HG03135 (cell line): ENCODE measurements around the gene SMC6.

Source experiments
- ATAC-seq: cut with Tn5 transposase; IDR thresholded peaks from one replicate; pipeline ENCODE4 v1.9.1; 2021; ENCODE audit warnings: mild to moderate bottlenecking, moderate library complexity; ENCODE audit not compliant: unreplicated experiment

Gene SMC6

GRCh38 chr2:17763641-17764333, 10.2 kb upstream of the SMC6 start:
- no peak for ATAC-seq

GRCh38 chr2:17762451-17762850, 8.8 kb upstream of the SMC6 start:
- no peak for ATAC-seq

- ATAC-seq: no peak
These were observed 6.2 kb upstream of the SMC6 start for GRCh38 chr2:17759805-17760204.

- ATAC-seq: no peak
These were observed 4.5 kb upstream of the SMC6 start for GRCh38 chr2:17758118-17758517.

- no peak for ATAC-seq
These were observed 3.7 kb upstream of the SMC6 start for GRCh38 chr2:17757321-17757720.

GRCh38 chr2:17756668-17757067, 3.1 kb upstream of the SMC6 start:
- ATAC-seq: no peak

GRCh38 chr2:17754773-17755425, 1.3 kb upstream of the SMC6 start:
- no peak for ATAC-seq

- ATAC-seq: peak; percentile 37
These were observed 463 bp downstream of the SMC6 start for GRCh38 chr2:17752892-17753802.

GRCh38 chr2:17752246-17752645, 1.4 kb downstream of the SMC6 start:
- ATAC-seq: no peak

GRCh38 chr2:17749753-17750438, 3.7 kb downstream of the SMC6 start:
- peak; percentile 23 for ATAC-seq

- no peak for ATAC-seq
These were observed 4.9 kb downstream of the SMC6 start for GRCh38 chr2:17748745-17749144.

- no peak for ATAC-seq
These were observed 5.7 kb downstream of the SMC6 start for GRCh38 chr2:17747684-17748452.

GRCh38 chr2:17740203-17740602, 13.4 kb downstream of the SMC6 start:
- ATAC-seq: no peak

GRCh38 chr2:17736989-17737388, 16.6 kb downstream of the SMC6 start:
- no peak for ATAC-seq

GRCh38 chr2:17735864-17736263, 17.7 kb downstream of the SMC6 start:
- ATAC-seq: no peak

GRCh38 chr2:17733599-17733998, 20.0 kb downstream of the SMC6 start:
- no peak for ATAC-seq

GRCh38 chr2:17729880-17730279, 23.7 kb downstream of the SMC6 start:
- no peak for ATAC-seq

GRCh38 chr2:17728210-17728609, 25.4 kb downstream of the SMC6 start:
- no peak for ATAC-seq

- no peak for ATAC-seq
These were observed 33.8 kb downstream of the SMC6 start for GRCh38 chr2:17719562-17720371.

GRCh38 chr2:17718689-17719088, 34.9 kb downstream of the SMC6 start:
- ATAC-seq: no peak
